ENCODE results near the gene FBXO3. TPM values are rescaled to one million over a fixed set of nuclear protein-coding genes. Genes with fewer than 3 reads are reported as not detected.

FBXO3 gene
- total RNA-seq, 1 experiment from 2014 or later, result 27.2 TPM

- no peak for ATAC-seq
- Histone ChIP-seq H3K79me2 (ENCODE audit: insufficient read depth, low read length) (peaks cover 68% of the 10 kb centered on the region), H3K36me3 (ENCODE audit: control insufficient read depth in 1 of 2, insufficient read depth in 2 of 2, low read length in 2 of 2) (peaks cover 12 to 17% of the 10 kb centered on the region in 2 experiments; a peak in 3 of 4 replicates), H3K9me2 (ENCODE audit: insufficient read depth) (no peaks in the 10 kb centered on the region), H3K27ac (ENCODE audit: low read depth, low read length) (no peak overlapping the region), H3K9me3 (ENCODE audit: control insufficient read depth in 1 of 2, insufficient read depth in 1 of 2, low read depth in 1 of 2, low read length in 2 of 2) (no peaks in the 10 kb centered on the region), H3K4me1 (ENCODE audit: control insufficient read depth in 1 of 2, insufficient read depth in 2 of 2, low read length in 2 of 2) (peaks cover 21 to 32% of the 10 kb centered on the region in 2 experiments), H4K20me1 (ENCODE audit: insufficient read depth) (peaks cover 5% of the 10 kb centered on the region; the same call in 1 of the 2 replicates), H3K9ac (ENCODE audit: low read length) (no peak overlapping the region), H3K27me3 (ENCODE audit: insufficient read depth, low read length) (no peaks in the 10 kb centered on the region), H3K4me2 (ENCODE audit: low read length) (no peak overlapping the region), H3K4me3 (replicated peaks in 1 of 2; ENCODE audit: low read depth in 1 of 2, low read length in 2 of 2) (no peak overlapping the region), H2AFZ (ENCODE audit: low read depth, low read length, poor library complexity, severe bottlenecking) (no peak overlapping the region)
- DNase-seq (ENCODE audit: low read depth, low spot score), result no peak
- TF ChIP-seq ZFX (IDR thresholded peaks at IDR 0.05), result no peak
- TF ChIP-seq, protein P1, sequence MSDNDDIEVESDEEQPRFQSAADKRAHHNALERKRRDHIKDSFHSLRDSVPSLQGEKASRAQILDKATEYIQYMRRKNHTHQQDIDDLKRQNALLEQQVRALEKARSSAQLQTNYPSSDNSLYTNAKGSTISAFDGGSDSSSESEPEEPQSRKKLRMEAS (IDR thresholded peaks at IDR 0.05), result no peak
- intact Hi-C loops (cut with micrococcal nuclease), result no loop called here
- CTCF ChIA-PET, result no interaction called here
- no TSS peak for BruUV-seq (replicated peaks)
- RAD21 ChIA-PET (ENCODE audit: low non-redundant PET in 1 of 2, low total read pairs in 2 of 2, uncharacterized antibody in 2 of 2, unreplicated experiment in 2 of 2), result no interaction called here
- POLR2A ChIA-PET, result no interaction called here
These were observed 54.7 kb downstream of the FBXO3 start for GRCh38 chr11:33719587-33719986.

- no peaks in the 10 kb centered on the region for H3K27me3 ChIP-seq (ENCODE audit: insufficient read depth, low read length)
- CTCF ChIA-PET, result no interaction called here
- TF ChIP-seq TCF7L2 (IDR thresholded peaks at IDR 0.05; ENCODE audit: borderline replicate concordance, extremely low read depth, insufficient read depth, insufficient read length) (no peak), REST (IDR thresholded peaks at IDR 0.05; ENCODE audit: low read depth) (no peak), FOSL1 (IDR thresholded peaks at IDR 0.05; ENCODE audit: low read depth) (no peak), POLR2A (IDR thresholded peaks at IDR 0.05; ENCODE audit: borderline replicate concordance, extremely low read depth, insufficient read depth, insufficient read length) (no peak), ELF1 (IDR thresholded peaks at IDR 0.05; ENCODE audit: borderline replicate concordance, low read depth) (no peak), SIN3A (IDR thresholded peaks at IDR 0.05; ENCODE audit: low read depth) (no peak), ZNF274 (IDR thresholded peaks at IDR 0.05; ENCODE audit: low read depth, low read length) (no peak), YY1 (IDR thresholded peaks at IDR 0.05; ENCODE audit: extremely low read depth, insufficient replicate concordance, low read depth, low read length) (no peak)
- TF ChIP-seq, protein P2, sequence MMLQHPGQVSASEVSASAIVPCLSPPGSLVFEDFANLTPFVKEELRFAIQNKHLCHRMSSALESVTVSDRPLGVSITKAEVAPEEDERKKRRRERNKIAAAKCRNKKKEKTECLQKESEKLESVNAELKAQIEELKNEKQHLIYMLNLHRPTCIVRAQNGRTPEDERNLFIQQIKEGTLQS (IDR thresholded peaks at IDR 0.05), result no peak
- no TSS peak for BruUV-seq (replicated peaks)
- peaks cover 9 to 21% of the 10 kb centered on the region in 2 experiments for H3K4me1 ChIP-seq (ENCODE audit: control insufficient read depth in 1 of 2, insufficient read depth in 2 of 2, low read length in 2 of 2)
- H3K36me3 ChIP-seq (ENCODE audit: control insufficient read depth in 1 of 2, insufficient read depth in 2 of 2, low read length in 2 of 2), result peaks cover 12 to 22% of the 10 kb centered on the region in 2 experiments; a peak in 3 of 4 replicates
- H3K27ac ChIP-seq (ENCODE audit: low read depth, low read length), result no peak overlapping the region
- peaks cover 3% of the 10 kb centered on the region; the same call in 1 of the 2 replicates for H4K20me1 ChIP-seq (ENCODE audit: insufficient read depth)
- no peak overlapping the region for H3K9ac ChIP-seq (ENCODE audit: low read length)
- H3K79me2 ChIP-seq (ENCODE audit: insufficient read depth, low read length), result peaks cover 63% of the 10 kb centered on the region
- intact Hi-C loops (cut with micrococcal nuclease), result no loop called here
- DNase-seq (ENCODE audit: low read depth, low spot score), result no peak
- no peak overlapping the region for H3K4me2 ChIP-seq (ENCODE audit: low read length)
- no peak for ATAC-seq
- POLR2A ChIA-PET, result interaction anchor here (0.9 to 1.2 kb wide), 2 partner anchors 9 to 18 kb away, joined by 3 to 5 read pairs; partner anchors contain the start of gene CD59
- H3K9me3 ChIP-seq (ENCODE audit: control insufficient read depth in 1 of 2, insufficient read depth in 1 of 2, low read depth in 1 of 2, low read length in 2 of 2), result no peaks in the 10 kb centered on the region
- no peak overlapping the region for H3K4me3 ChIP-seq (replicated peaks in 1 of 2; ENCODE audit: low read depth in 1 of 2, low read length in 2 of 2)
- H2AFZ ChIP-seq (ENCODE audit: low read depth, low read length, poor library complexity, severe bottlenecking), result no peak overlapping the region
- RAD21 ChIA-PET (ENCODE audit: low non-redundant PET in 1 of 2, low total read pairs in 2 of 2, uncharacterized antibody in 2 of 2, unreplicated experiment in 2 of 2), result no interaction called here
- no peaks in the 10 kb centered on the region for H3K9me2 ChIP-seq (ENCODE audit: insufficient read depth)
These were observed 55.9 kb downstream of the FBXO3 start for GRCh38 chr11:33718440-33718839.
